ENCODE measurements around the gene CTCF. TPM values are rescaled to one million over a fixed set of nuclear protein-coding genes. Genes with fewer than 3 reads are reported as not detected.
"Not testable (repeated sequence)": the region's sequence is repeated elsewhere in the genome, so short reads cannot be mapped to it uniquely, and the experiment has no call there.

The CTCF gene
- total and polyA plus RNA-seq, 2 donors from 2014 or later = 20.4 to 42.6 TPM

GRCh38 chr16:67531247-67531646, 31.1 kb upstream of the CTCF start:
- Histone ChIP-seq H3K9ac (ENCODE audit: low read length in 3 of 3) (peak overlapping the region in 2 of 3 donors; percentile 8 to 100), H3K4me3 (ENCODE audit: low read length in 3 of 3) (peak overlapping the region in 2 of 3 donors; percentile 17 to 97), H3K36me3 (ENCODE audit: control insufficient read depth in 2 of 3, insufficient read depth in 3 of 3, low read length in 3 of 3) (no peaks in the 10 kb centered on the region), H3K27me3 (ENCODE audit: control insufficient read depth, insufficient read depth, low read length) (no peaks in the 10 kb centered on the region), H3K27ac (ENCODE audit: low read depth in 2 of 2, low read length in 2 of 2) (peak overlapping the region; percentile 93 to 97), H3K4me1 (ENCODE audit: control insufficient read depth in 2 of 3, insufficient read depth in 2 of 3, low read depth in 1 of 3, low read length in 3 of 3) (peaks cover 0 to 29% (median 17%) of the 10 kb centered on the region in 3 donors), H3K9me3 (ENCODE audit: control insufficient read depth in 2 of 3, insufficient read depth in 1 of 3, low read length in 3 of 3) (no peaks in the 10 kb centered on the region)
- no peak for FAIRE-seq
- intact Hi-C loops (cut with DNase I) = no loop called here
- no peak for DNase-seq
- no peak for TF ChIP-seq CTCF (IDR thresholded peaks at IDR 0.05; ENCODE audit: borderline replicate concordance, extremely low read depth, insufficient read depth)

GRCh38 chr16:67533024-67533560, 29.2 kb upstream of the CTCF start:
- no peak for TF ChIP-seq CTCF (IDR thresholded peaks at IDR 0.05; ENCODE audit: borderline replicate concordance, extremely low read depth, insufficient read depth)
- Histone ChIP-seq H3K4me1 (ENCODE audit: control insufficient read depth in 2 of 3, insufficient read depth in 2 of 3, low read depth in 1 of 3, low read length in 3 of 3) (peaks cover 0 to 30% (median 14%) of the 10 kb centered on the region in 3 donors), H3K9me3 (ENCODE audit: control insufficient read depth in 2 of 3, insufficient read depth in 1 of 3, low read length in 3 of 3) (no peaks in the 10 kb centered on the region), H3K9ac (ENCODE audit: low read length in 3 of 3) (no peak overlapping the region), H3K4me3 (ENCODE audit: low read length in 3 of 3) (no peak overlapping the region), H3K27ac (ENCODE audit: low read depth in 2 of 2, low read length in 2 of 2) (no peak overlapping the region), H3K27me3 (ENCODE audit: control insufficient read depth, insufficient read depth, low read length) (no peaks in the 10 kb centered on the region), H3K36me3 (ENCODE audit: control insufficient read depth in 2 of 3, insufficient read depth in 3 of 3, low read length in 3 of 3) (no peaks in the 10 kb centered on the region)
- FAIRE-seq (no peak), DNase-seq (no peak)
- intact Hi-C loops (cut with DNase I) = no loop called here

GRCh38 chr16:67533987-67534386, 28.3 kb upstream of the CTCF start:
- H3K27me3 ChIP-seq (ENCODE audit: control insufficient read depth, insufficient read depth, low read length); H3K9me3 ChIP-seq (ENCODE audit: control insufficient read depth in 2 of 3, insufficient read depth in 1 of 3, low read length in 3 of 3); FAIRE-seq; H3K36me3 ChIP-seq (ENCODE audit: control insufficient read depth in 2 of 3, insufficient read depth in 3 of 3, low read length in 3 of 3); DNase-seq; intact Hi-C loops (cut with DNase I); H3K4me3 ChIP-seq (ENCODE audit: low read length in 3 of 3); H3K27ac ChIP-seq (ENCODE audit: low read depth in 2 of 2, low read length in 2 of 2); H3K9ac ChIP-seq (ENCODE audit: low read length in 3 of 3): not testable (repeated sequence)
- H3K4me1 ChIP-seq (ENCODE audit: control insufficient read depth in 2 of 3, insufficient read depth in 2 of 3, low read depth in 1 of 3, low read length in 3 of 3) = peaks cover 0 to 34% (median 11%) of the 10 kb centered on the region in 3 donors

- Histone ChIP-seq H3K9ac (ENCODE audit: low read length in 3 of 3) (no peak overlapping the region), H3K27me3 (ENCODE audit: control insufficient read depth, insufficient read depth, low read length) (no peaks in the 10 kb centered on the region), H3K9me3 (ENCODE audit: control insufficient read depth in 2 of 3, insufficient read depth in 1 of 3, low read length in 3 of 3) (no peaks in the 10 kb centered on the region), H3K27ac (ENCODE audit: low read depth in 2 of 2, low read length in 2 of 2) (no peak overlapping the region), H3K4me1 (ENCODE audit: control insufficient read depth in 2 of 3, insufficient read depth in 2 of 3, low read depth in 1 of 3, low read length in 3 of 3) (peaks cover 0 to 35% (median 11%) of the 10 kb centered on the region in 3 donors), H3K4me3 (ENCODE audit: low read length in 3 of 3) (no peak overlapping the region), H3K36me3 (ENCODE audit: control insufficient read depth in 2 of 3, insufficient read depth in 3 of 3, low read length in 3 of 3) (peaks cover 0 to 5% (median 0%) of the 10 kb centered on the region in 3 donors)
- intact Hi-C loops (cut with DNase I) = no loop called here
- no peak for DNase-seq
- FAIRE-seq = no peak
- TF ChIP-seq CTCF (IDR thresholded peaks at IDR 0.05; ENCODE audit: borderline replicate concordance, extremely low read depth, insufficient read depth) = no peak
Measured at GRCh38 chr16:67534431-67534830, 27.9 kb upstream of the CTCF start.
